AG04450 (cell line): ENCODE results near the gene RAP2C. TPM values are rescaled to one million over a fixed set of nuclear protein-coding genes. Genes with fewer than 3 reads are reported as not detected.

ENCODE experiments used
- CTCF ChIA-PET: fragments of 300-600, 350-600 bp; formaldehyde crosslinking; extraction: SDS; loops from one replicate; lab custom pipeline; 2022; ENCODE audit warnings: antibody characterized with exemption, inconsistent platforms; lab: Charles Lee
- POLR2A ChIA-PET: fragments of 350-600 bp; formaldehyde crosslinking; extraction: SDS; loops from one replicate; lab custom pipeline; 2021; ENCODE audit warnings: antibody characterized with exemption, inconsistent platforms; lab: Yijun Ruan, JAX
- DNase-seq: peaks from one replicate; pipeline ENCODE4 v3.0.0-alpha.2; 2011; ENCODE audit warnings: low read depth, low spot score
- H3K27ac ChIP-seq: one replicate; pipeline ENCODE4 v1.5.1; 2012; ENCODE audit warnings: low read depth, low read length, control low read depth
- H3K27me3 ChIP-seq: one replicate; pipeline ENCODE4 v1.6.0; 2012; ENCODE audit warnings: low read length; ENCODE audit not compliant: control insufficient read depth, insufficient read depth
- H3K4me3 ChIP-seq: 2 replicates; pipeline ENCODE4 v1.5.1; 2011; ENCODE audit warnings: mild to moderate bottlenecking, low read depth, low read length, control low read depth
- H3K9me3 ChIP-seq: 2 replicates; pipeline ENCODE4 v1.5.1; 2012; ENCODE audit warnings: low read length; ENCODE audit not compliant: control insufficient read depth, insufficient read depth
- polyA plus RNA-seq: library from polyadenylated mRNA; depleted of rRNA; stranded (reverse); fragments of >200 nt; gene quantifications from 2 replicates; pipeline ENCODE4 v1.2.3, GENCODE V29; 2011
- TF ChIP-seq, protein P1 (sequence below): IDR thresholded peaks from 2 replicates; pipeline ENCODE4 v1.5.1; 2011; ENCODE audit warnings: low read depth, low read length, control low read depth, inconsistent platforms

The RAP2C gene
- polyA plus RNA-seq, 1 experiment, result 19.5 TPM

DNA sequence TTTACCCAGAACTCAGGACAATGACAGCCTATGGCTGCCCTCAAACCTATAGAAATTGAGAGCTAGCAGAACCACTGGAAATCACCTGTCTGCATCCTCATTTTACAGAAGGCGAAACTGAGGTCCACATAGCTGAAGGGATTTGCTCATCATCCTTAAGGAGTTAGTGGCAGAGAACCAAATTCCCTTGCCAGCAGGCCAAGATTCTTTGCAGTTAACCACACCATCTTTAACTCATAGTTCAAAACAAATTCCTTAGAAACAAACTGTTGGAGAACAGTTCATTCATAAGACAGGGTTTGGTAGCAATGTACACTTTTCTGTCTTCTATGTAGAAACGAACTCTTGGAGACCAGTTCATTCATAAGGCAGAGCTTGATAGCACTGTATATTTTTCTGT is 37.9 kb upstream of the RAP2C start:
- POLR2A ChIA-PET, result no interaction called here
- Histone ChIP-seq H3K4me3 (no peak overlapping the region), H3K27me3 (no peaks in the 10 kb centered on the region), H3K27ac (no peak overlapping the region), H3K9me3 (no peaks in the 10 kb centered on the region)
- peak; percentile 8 for DNase-seq
- TF ChIP-seq, protein P1, sequence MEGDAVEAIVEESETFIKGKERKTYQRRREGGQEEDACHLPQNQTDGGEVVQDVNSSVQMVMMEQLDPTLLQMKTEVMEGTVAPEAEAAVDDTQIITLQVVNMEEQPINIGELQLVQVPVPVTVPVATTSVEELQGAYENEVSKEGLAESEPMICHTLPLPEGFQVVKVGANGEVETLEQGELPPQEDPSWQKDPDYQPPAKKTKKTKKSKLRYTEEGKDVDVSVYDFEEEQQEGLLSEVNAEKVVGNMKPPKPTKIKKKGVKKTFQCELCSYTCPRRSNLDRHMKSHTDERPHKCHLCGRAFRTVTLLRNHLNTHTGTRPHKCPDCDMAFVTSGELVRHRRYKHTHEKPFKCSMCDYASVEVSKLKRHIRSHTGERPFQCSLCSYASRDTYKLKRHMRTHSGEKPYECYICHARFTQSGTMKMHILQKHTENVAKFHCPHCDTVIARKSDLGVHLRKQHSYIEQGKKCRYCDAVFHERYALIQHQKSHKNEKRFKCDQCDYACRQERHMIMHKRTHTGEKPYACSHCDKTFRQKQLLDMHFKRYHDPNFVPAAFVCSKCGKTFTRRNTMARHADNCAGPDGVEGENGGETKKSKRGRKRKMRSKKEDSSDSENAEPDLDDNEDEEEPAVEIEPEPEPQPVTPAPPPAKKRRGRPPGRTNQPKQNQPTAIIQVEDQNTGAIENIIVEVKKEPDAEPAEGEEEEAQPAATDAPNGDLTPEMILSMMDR, result no peak
- CTCF ChIA-PET, result interaction anchor here (1.4 to 2.1 kb wide), 2 partner anchors 35 to 37 kb away, joined by 4 to 5 read pairs; no protein-coding TSS in a partner anchor

DNA sequence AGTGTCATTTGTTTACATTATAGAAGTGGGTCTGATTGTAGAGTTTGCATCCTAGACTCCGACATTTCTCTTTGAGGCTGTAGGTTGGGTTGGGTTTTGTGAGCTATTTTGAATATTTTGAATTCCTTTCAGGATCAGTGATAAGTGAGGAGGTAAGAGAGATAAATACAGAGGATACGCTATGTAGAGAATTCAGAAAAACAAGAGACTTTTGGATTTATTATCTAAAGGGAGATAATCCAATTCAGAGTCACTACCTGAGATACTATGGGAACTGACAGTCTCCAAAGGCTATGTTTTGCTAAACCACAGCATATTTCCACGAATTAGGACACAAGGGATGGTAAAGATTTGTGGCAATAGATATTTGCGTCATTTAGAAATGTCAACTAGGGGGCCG is 16.9 kb upstream of the RAP2C start:
- Histone ChIP-seq H3K27me3 (no peaks in the 10 kb centered on the region), H3K9me3 (no peaks in the 10 kb centered on the region), H3K27ac (no peak overlapping the region), H3K4me3 (no peak overlapping the region)
- POLR2A ChIA-PET, result no interaction called here
- TF ChIP-seq, protein P1, result no peak
- no peak for DNase-seq
- CTCF ChIA-PET, result no interaction called here

DNA sequence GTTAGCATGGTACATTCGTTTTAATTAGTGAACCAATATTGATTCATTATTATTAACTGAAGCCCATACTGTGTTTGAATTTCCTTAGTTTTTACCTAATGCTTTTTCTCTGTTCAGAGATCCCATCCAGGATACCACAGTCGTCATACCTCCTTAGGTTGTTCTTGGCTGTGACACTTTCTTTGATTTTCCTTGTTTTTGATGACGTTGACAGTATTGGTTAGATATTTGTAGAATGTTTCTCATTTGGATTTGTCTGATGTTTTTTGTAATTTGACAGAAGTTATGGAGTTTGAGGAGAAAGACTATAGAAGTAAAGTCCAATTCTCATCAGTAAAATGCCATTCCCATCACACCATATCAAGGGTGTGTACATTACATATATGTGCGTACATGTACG is 16.2 kb upstream of the RAP2C start:
- ChIA-PET CTCF (no interaction called here), POLR2A (no interaction called here)
- H3K27me3 ChIP-seq, result no peaks in the 10 kb centered on the region
- H3K9me3 ChIP-seq, result no peaks in the 10 kb centered on the region
- DNase-seq, result no peak
- TF ChIP-seq, protein P1, result no peak
- H3K4me3 ChIP-seq, result no peak overlapping the region
- no peak overlapping the region for H3K27ac ChIP-seq

DNA sequence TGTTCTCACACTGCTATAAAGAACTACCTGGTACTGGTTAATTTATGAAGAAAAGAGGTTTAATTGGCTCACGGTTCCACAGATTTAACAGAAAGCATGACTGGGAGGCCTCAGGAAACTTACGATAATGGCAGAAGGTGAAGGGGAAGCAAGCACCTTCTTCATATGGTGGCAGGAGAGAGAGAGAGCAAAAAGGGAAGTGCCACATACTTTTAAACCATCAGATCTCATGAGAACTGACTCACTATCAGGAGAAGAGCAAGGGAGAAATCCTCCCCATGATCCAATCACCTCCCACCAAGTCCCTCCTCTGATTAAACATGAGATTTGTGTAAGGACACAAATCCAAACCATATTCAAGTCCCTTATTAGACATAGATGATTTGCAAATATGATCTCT is 12.3 kb upstream of the RAP2C start:
- ChIA-PET CTCF (interaction anchor here (1.4 kb wide), 2 partner anchors 12 to 61 kb away, joined by 4 to 5 read pairs; partner anchors contain the start of gene RAP2C), POLR2A (no interaction called here)
- H3K9me3 ChIP-seq, result no peaks in the 10 kb centered on the region
- H3K27ac ChIP-seq, result no peak overlapping the region
- H3K27me3 ChIP-seq, result no peaks in the 10 kb centered on the region
- no peak overlapping the region for H3K4me3 ChIP-seq
- TF ChIP-seq, protein P1, result no peak
- no peak for DNase-seq

DNA sequence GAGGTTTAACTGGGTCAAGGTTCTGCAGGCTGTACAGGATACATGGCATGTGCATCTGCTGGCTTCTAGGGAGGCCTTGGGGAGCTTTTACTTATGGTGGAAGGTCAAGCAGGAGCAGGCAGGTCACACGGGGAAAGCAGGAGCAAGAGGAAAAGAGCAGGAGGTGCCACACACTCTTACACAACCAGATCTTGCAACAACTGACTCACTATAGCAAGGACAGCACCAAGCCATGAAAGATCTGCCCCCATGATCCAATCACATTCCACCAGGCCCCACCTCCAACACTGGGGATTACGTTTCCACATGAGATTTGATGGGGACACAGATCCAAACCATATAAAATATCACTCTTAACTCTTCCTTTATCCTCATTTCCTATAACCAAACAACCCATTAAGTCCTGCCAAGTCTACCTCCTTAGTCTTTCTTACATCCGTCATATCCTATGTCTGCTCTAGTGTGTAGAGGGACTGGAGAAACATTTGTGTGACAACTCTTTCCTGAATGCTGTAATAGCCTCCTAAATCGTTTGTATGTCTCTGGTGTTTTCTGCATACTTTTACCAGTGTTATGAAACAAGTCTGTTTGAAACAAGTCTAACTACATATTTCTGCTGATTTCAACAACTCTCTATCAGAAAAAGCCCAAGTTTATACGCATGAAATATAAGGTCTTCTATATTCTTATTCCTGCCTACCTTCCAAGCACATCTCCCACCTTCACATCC is 8.3 kb upstream of the RAP2C start:
- CTCF ChIA-PET, result interaction anchor here (1.3 to 1.9 kb wide), 4 partner anchors 65 to 404 kb away, joined by 3 to 15 read pairs (median 9); no protein-coding TSS in a partner anchor

More for the DNA sequence above, 8.3 kb upstream of the RAP2C start:
- H3K4me3 ChIP-seq, result no peak overlapping the region
- no peaks in the 10 kb centered on the region for H3K27me3 ChIP-seq
- TF ChIP-seq, protein P1, result no peak
- POLR2A ChIA-PET, result no interaction called here
- H3K9me3 ChIP-seq, result no peaks in the 10 kb centered on the region
- DNase-seq, result no peak
- no peak overlapping the region for H3K27ac ChIP-seq
